ENCODE measurements around the gene TUBGCP2. TPM values are rescaled to one million over a fixed set of nuclear protein-coding genes. Genes with fewer than 3 reads are reported as not detected.

Gene TUBGCP2
- total RNA-seq, 1 experiment from 2014 or later: 35.4 TPM

DNA sequence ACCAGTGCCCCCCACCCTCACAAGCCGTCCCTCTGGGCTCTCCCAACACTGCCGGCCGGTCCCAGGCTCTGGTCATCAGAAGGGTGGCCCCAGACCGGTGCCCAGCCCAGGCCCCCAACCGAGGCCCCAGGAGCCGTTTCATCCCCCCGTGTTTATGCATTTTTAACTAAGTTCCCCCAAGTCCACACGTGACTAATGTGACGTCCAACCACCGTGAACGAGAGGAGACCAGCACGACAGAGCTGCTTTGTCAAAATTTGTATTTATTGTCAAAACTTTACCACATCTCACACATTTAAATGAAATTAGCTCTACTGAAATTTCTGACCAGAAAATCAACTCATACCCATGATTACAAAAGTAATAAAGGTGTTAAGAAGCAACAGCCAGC lies 62.4 kb downstream of the TUBGCP2 start:
- CTCF ChIA-PET: no interaction called here
- no peaks in the 10 kb centered on the region for H3K9me3 ChIP-seq (ENCODE audit: control insufficient read depth in 1 of 2, insufficient read depth in 1 of 2, low read depth in 1 of 2, low read length in 2 of 2)
- no peak for ATAC-seq
- POLR2A ChIA-PET: interaction anchor here (1.5 kb wide), 1 partner anchor 11 kb away, joined by 3 read pairs; no protein-coding TSS in a partner anchor
- intact Hi-C loops (cut with micrococcal nuclease): no loop called here
- RAD21 ChIA-PET (ENCODE audit: low non-redundant PET in 1 of 2, low total read pairs in 2 of 2, uncharacterized antibody in 2 of 2, unreplicated experiment in 2 of 2): no interaction called here
- H3K4me1 ChIP-seq (ENCODE audit: control insufficient read depth in 1 of 2, insufficient read depth in 2 of 2, low read length in 2 of 2): peaks cover 0 to 9% of the 10 kb centered on the region in 2 experiments; a peak in 1 of 4 replicates
- no peak for DNase-seq (ENCODE audit: low read depth, low spot score)
- H3K79me2 ChIP-seq (ENCODE audit: insufficient read depth, low read length): no peaks in the 10 kb centered on the region
- H3K9me2 ChIP-seq (ENCODE audit: insufficient read depth): no peaks in the 10 kb centered on the region
- H3K36me3 ChIP-seq (ENCODE audit: control insufficient read depth in 1 of 2, insufficient read depth in 2 of 2, low read length in 2 of 2): no peaks in the 10 kb centered on the region
- TF ChIP-seq ZFX (IDR thresholded peaks at IDR 0.05) (no peak), EGR1 (IDR thresholded peaks at IDR 0.05; ENCODE audit: low read depth) (no peak), POLR2AphosphoS5 (IDR thresholded peaks at IDR 0.05; ENCODE audit: low read depth, low read length) (no peak), ELF1 (IDR thresholded peaks at IDR 0.05; ENCODE audit: borderline replicate concordance, low read depth) (no peak), EZH2 (IDR thresholded peaks at IDR 0.05) (no peak), FOSL1 (IDR thresholded peaks at IDR 0.05; ENCODE audit: low read depth) (no peak), RAD21 (IDR thresholded peaks at IDR 0.05; ENCODE audit: low read depth) (no peak), SRF (IDR thresholded peaks at IDR 0.05; ENCODE audit: low read depth) (no peak), SIN3A (IDR thresholded peaks at IDR 0.05; ENCODE audit: low read depth) (no peak), POLR2A (IDR thresholded peaks at IDR 0.05; ENCODE audit: borderline replicate concordance, extremely low read depth, insufficient read depth, insufficient read length) (no peak)
- TF ChIP-seq, protein P1, sequence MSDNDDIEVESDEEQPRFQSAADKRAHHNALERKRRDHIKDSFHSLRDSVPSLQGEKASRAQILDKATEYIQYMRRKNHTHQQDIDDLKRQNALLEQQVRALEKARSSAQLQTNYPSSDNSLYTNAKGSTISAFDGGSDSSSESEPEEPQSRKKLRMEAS (IDR thresholded peaks at IDR 0.05): no peak
- TF ChIP-seq, protein P2, sequence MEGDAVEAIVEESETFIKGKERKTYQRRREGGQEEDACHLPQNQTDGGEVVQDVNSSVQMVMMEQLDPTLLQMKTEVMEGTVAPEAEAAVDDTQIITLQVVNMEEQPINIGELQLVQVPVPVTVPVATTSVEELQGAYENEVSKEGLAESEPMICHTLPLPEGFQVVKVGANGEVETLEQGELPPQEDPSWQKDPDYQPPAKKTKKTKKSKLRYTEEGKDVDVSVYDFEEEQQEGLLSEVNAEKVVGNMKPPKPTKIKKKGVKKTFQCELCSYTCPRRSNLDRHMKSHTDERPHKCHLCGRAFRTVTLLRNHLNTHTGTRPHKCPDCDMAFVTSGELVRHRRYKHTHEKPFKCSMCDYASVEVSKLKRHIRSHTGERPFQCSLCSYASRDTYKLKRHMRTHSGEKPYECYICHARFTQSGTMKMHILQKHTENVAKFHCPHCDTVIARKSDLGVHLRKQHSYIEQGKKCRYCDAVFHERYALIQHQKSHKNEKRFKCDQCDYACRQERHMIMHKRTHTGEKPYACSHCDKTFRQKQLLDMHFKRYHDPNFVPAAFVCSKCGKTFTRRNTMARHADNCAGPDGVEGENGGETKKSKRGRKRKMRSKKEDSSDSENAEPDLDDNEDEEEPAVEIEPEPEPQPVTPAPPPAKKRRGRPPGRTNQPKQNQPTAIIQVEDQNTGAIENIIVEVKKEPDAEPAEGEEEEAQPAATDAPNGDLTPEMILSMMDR (IDR thresholded peaks at IDR 0.05 in 2 of 3, conservative IDR thresholded peaks at IDR 0.05 in 1 of 3; ENCODE audit: borderline replicate concordance in 1 of 3, insufficient read depth in 1 of 3, low read depth in 2 of 3, low read length in 2 of 3): no peak
- TF ChIP-seq, protein P3, sequence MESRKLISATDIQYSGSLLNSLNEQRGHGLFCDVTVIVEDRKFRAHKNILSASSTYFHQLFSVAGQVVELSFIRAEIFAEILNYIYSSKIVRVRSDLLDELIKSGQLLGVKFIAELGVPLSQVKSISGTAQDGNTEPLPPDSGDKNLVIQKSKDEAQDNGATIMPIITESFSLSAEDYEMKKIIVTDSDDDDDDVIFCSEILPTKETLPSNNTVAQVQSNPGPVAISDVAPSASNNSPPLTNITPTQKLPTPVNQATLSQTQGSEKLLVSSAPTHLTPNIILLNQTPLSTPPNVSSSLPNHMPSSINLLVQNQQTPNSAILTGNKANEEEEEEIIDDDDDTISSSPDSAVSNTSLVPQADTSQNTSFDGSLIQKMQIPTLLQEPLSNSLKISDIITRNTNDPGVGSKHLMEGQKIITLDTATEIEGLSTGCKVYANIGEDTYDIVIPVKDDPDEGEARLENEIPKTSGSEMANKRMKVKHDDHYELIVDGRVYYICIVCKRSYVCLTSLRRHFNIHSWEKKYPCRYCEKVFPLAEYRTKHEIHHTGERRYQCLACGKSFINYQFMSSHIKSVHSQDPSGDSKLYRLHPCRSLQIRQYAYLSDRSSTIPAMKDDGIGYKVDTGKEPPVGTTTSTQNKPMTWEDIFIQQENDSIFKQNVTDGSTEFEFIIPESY (IDR thresholded peaks at IDR 0.05; ENCODE audit: extremely low read depth, insufficient replicate concordance, low read length): no peak
- H4K20me1 ChIP-seq (ENCODE audit: insufficient read depth): no peaks in the 10 kb centered on the region
- H3K27ac ChIP-seq (ENCODE audit: low read depth, low read length): no peak overlapping the region
- peak overlapping the region; percentile 25; the same call in 1 of the 2 replicates for H3K4me2 ChIP-seq (ENCODE audit: low read length)
- H3K4me3 ChIP-seq (replicated peaks in 1 of 2; ENCODE audit: low read depth in 1 of 2, low read length in 2 of 2): no peak overlapping the region
- BruUV-seq (replicated peaks): no TSS peak
- H3K27me3 ChIP-seq (ENCODE audit: insufficient read depth, low read length): no peaks in the 10 kb centered on the region
- H2AFZ ChIP-seq (ENCODE audit: low read depth, low read length, poor library complexity, severe bottlenecking): no peak overlapping the region
- H3K9ac ChIP-seq (ENCODE audit: low read length): no peak overlapping the region
